ENCODE data around the gene ACP1.
A peak's percentile ranks its signal among the peaks of the same experiment; 100 is the strongest.

The ACP1 gene

DNA sequence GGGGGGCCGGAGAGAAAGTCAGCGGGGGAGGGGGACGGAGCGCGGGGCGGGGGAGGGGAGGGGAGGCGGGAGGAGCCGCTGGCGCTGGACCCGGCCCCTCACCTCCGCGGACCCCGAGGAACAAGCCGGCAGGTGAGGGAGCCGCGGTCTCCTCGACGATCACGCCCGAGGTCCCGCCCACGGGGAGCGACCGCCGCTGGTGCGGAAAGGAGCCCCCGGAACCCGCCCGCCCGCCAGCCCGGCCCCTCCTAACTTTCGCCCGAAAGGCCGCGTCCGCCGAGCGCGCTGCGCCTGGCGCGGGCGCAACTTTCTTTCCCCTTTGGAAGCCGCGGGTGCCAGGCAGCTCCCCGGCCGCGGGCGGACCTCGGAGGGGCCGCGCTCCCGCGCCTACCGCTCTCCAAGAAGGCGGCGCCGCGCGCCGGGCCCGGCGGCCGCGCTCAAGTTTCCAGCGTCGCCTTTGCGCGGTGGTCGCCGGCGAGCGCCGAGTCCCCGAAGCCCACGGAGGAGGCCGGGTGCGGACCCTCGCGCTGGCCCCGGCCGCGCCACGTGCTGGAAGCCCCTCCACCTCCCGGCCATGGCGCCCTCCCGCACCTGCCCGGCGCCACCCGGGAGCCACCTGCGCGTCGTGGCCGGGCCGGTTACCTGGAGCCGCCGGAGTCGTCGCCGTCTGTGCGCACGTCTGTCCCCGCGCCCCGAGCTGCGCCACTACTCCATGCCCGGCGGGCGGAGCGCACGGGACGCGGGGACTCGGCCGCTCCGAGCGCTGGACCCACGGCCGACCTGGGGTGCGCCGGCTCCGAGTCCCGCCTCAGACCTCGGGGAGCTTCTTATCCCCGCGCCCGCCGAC is 23.4 kb downstream of the ACP1 start, which contains the start of gene ALKAL2:
Gene ALKAL2, minus strand, starts transcription at position 181 of the 847 bp plus-strand sequence. CDS start 256 bp downstream, outside the sequence.
- ATAC-seq (ENCODE audit: low read depth) = no peak
- DNase-seq (ENCODE audit: low spot score) = no peak
- H3K4me3 ChIP-seq (ENCODE audit: severe bottlenecking) = peak within 1 kb of the TSS; percentile 3
- no peaks in the 10 kb centered on the region for H3K9me3 ChIP-seq (ENCODE audit: severe bottlenecking)
- peaks cover 6% of the 10 kb centered on the region for H3K4me1 ChIP-seq (ENCODE audit: insufficient read depth, poor library complexity, severe bottlenecking)
- H3K27ac ChIP-seq (ENCODE audit: poor library complexity, severe bottlenecking) = no peak within 1 kb of the TSS
- no peaks in the 10 kb centered on the region for H3K36me3 ChIP-seq (ENCODE audit: low read depth)
- TF ChIP-seq, protein P1, sequence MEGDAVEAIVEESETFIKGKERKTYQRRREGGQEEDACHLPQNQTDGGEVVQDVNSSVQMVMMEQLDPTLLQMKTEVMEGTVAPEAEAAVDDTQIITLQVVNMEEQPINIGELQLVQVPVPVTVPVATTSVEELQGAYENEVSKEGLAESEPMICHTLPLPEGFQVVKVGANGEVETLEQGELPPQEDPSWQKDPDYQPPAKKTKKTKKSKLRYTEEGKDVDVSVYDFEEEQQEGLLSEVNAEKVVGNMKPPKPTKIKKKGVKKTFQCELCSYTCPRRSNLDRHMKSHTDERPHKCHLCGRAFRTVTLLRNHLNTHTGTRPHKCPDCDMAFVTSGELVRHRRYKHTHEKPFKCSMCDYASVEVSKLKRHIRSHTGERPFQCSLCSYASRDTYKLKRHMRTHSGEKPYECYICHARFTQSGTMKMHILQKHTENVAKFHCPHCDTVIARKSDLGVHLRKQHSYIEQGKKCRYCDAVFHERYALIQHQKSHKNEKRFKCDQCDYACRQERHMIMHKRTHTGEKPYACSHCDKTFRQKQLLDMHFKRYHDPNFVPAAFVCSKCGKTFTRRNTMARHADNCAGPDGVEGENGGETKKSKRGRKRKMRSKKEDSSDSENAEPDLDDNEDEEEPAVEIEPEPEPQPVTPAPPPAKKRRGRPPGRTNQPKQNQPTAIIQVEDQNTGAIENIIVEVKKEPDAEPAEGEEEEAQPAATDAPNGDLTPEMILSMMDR (IDR thresholded peaks at IDR 0.05; ENCODE audit: poor library complexity, severe bottlenecking) = no peak
- peaks cover 29% of the 10 kb centered on the region for H3K27me3 ChIP-seq (ENCODE audit: insufficient read depth, poor library complexity, severe bottlenecking)

DNA sequence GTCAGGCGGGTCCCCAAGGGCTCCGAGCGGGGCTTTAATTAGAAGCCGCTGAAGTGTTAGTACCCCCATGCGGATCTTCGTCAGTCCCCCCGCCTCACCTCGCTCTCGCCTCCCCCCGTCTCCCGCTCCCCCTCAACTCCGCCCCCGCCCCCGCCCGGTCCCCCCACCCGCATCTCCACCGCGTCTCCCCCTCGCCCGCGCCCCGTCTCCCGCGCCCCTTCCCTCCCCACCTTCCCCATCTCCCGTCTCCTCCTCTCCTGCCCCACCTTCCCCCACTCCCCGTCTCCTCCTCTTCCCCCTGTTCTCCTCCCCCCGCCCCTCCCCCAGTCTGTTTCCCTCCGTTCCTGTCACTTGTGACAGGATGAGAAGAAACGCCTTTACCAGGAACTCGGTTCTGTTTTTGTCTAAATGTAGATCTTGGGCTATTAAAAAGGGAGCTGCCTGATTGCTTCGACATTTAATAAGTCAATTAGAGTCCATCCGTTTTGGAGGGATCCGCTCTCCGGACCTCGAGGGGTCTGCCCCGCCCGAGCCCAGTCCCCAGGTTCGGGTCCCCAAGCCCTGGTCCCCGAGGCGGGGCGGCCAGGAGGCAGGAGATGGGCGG is 24.1 kb downstream of the ACP1 start:
- no peak for ATAC-seq (ENCODE audit: low read depth)
- peaks cover 6% of the 10 kb centered on the region for H3K4me1 ChIP-seq (ENCODE audit: insufficient read depth, poor library complexity, severe bottlenecking)
- DNase-seq (ENCODE audit: low spot score) = no peak
- H3K36me3 ChIP-seq (ENCODE audit: low read depth) = no peaks in the 10 kb centered on the region
- H3K27me3 ChIP-seq (ENCODE audit: insufficient read depth, poor library complexity, severe bottlenecking) = peaks cover 29% of the 10 kb centered on the region
- TF ChIP-seq, protein P1 (IDR thresholded peaks at IDR 0.05; ENCODE audit: poor library complexity, severe bottlenecking) = no peak
- no peaks in the 10 kb centered on the region for H3K9me3 ChIP-seq (ENCODE audit: severe bottlenecking)
- H3K4me3 ChIP-seq (ENCODE audit: severe bottlenecking) = peak overlapping the region; percentile 34
- H3K27ac ChIP-seq (ENCODE audit: poor library complexity, severe bottlenecking) = no peak overlapping the region

DNA sequence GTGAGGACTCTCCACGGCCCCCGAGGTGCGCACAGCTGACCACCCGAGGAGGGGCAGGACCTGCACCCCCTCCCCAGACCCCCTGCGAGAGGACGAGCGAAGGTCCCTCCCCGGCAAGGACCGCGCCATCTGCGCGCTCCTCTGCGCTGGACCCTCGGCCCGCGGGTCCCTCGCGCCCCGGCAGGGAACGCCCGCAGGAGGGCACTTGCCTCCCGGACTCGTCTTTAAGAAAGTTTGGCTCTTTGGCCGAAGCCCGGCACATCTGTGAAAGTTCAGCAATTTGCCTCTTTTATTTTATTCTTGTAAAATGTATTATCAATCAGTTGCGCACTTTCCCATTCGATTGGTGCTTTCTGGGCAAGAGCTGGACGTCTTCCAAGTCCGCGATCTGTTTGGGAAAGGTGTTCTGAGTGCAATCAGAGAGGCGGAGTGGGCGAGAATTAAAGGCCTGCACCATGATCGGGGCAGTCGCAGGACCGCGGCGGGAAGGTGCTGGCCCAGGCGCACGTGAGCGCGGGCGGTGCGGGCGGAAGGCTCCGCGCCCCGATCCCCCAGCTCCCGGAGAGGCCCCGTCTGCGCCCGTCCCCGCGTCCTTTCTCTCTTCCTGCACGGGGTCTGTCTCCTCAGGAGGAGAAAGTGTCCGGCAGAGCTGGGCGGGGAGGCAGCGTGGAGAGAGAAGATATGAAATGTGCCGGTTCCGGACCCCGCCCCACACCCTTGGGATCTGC is 24.8 kb downstream of the ACP1 start:
- Histone ChIP-seq H3K4me3 (ENCODE audit: severe bottlenecking) (peak overlapping the region; percentile 34), H3K27ac (ENCODE audit: poor library complexity, severe bottlenecking) (no peak overlapping the region), H3K36me3 (ENCODE audit: low read depth) (no peaks in the 10 kb centered on the region), H3K9me3 (ENCODE audit: severe bottlenecking) (no peaks in the 10 kb centered on the region), H3K4me1 (ENCODE audit: insufficient read depth, poor library complexity, severe bottlenecking) (peaks cover 6% of the 10 kb centered on the region), H3K27me3 (ENCODE audit: insufficient read depth, poor library complexity, severe bottlenecking) (peaks cover 29% of the 10 kb centered on the region)
- TF ChIP-seq, protein P1 (IDR thresholded peaks at IDR 0.05; ENCODE audit: poor library complexity, severe bottlenecking) = no peak
- ATAC-seq (ENCODE audit: low read depth) (peak; percentile 40), DNase-seq (ENCODE audit: low spot score) (no peak)

DNA sequence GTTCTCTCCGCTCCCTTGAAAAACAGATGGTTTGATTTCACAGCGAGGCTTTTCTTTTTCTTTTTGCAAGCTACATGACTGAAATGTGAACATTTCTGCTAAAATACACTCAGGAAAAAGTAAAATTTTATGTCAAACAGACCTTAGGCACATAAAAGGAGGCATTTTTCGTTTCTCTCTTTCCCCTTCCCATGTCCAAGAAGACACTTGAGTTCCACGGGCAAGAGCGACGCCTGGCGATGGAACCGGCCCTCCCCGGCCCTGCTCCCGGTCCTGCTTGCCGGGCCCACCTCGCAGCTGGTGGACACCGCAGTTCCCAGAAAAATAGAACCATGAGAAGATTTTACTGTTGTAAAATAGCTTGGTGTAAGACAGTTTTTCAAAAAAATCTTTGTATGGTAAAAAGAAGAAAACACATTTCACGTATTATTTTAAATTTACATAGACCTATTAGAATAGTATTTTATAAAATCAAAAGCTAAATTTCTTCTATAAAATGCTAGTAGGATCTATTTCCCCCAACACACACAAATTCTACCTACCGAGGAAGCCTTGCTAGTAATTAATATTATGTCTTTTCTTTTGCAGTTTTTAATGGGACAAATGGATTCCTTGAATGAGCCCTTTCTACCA is 25.5 kb downstream of the ACP1 start:
- DNase-seq (ENCODE audit: low spot score) (no peak), ATAC-seq (ENCODE audit: low read depth) (peak; percentile 79)
- Histone ChIP-seq H3K4me1 (ENCODE audit: insufficient read depth, poor library complexity, severe bottlenecking) (peaks cover 6% of the 10 kb centered on the region), H3K9me3 (ENCODE audit: severe bottlenecking) (no peaks in the 10 kb centered on the region), H3K36me3 (ENCODE audit: low read depth) (no peaks in the 10 kb centered on the region), H3K4me3 (ENCODE audit: severe bottlenecking) (peak overlapping the region; percentile 34), H3K27ac (ENCODE audit: poor library complexity, severe bottlenecking) (no peak overlapping the region), H3K27me3 (ENCODE audit: insufficient read depth, poor library complexity, severe bottlenecking) (peaks cover 29% of the 10 kb centered on the region)
- TF ChIP-seq, protein P1 (IDR thresholded peaks at IDR 0.05; ENCODE audit: poor library complexity, severe bottlenecking) = peak; percentile 87

All from RWPE2 (cell line).